HepG2 (cell line): ENCODE results near the gene RPUSD4. TPM values are rescaled to one million over a fixed set of nuclear protein-coding genes. Genes with fewer than 3 reads are reported as not detected.
A peak's percentile ranks its signal among the peaks of the same experiment; 100 is the strongest.

Source experiments
- ATRX ChIP-seq: sonication (generic); formaldehyde crosslinking; IDR thresholded peaks from 2 replicates; pipeline ENCODE4 v1.4.0; 2020; ENCODE audit warnings: missing genetic modification reagents, borderline replicate concordance
- CHD4 ChIP-seq: fragments of 200-600 bp; sonication (generic); IDR thresholded peaks from 2 replicates; pipeline ENCODE4 v1.7.0; 2017; ENCODE audit warnings: mild to moderate bottlenecking, low read length, borderline replicate concordance
- DNMT1 ChIP-seq: sonication (generic); formaldehyde crosslinking; IDR thresholded peaks from 2 replicates; pipeline ENCODE4 v1.5.1; 2020; ENCODE audit warnings: mild to moderate bottlenecking, missing genetic modification reagents
- FOXA1 ChIP-seq, 2 experiments: fragments of 450-650 bp in 1 of 2; sonication (generic) in 1 of 2; formaldehyde crosslinking in 1 of 2; IDR thresholded peaks; 2 replicates each; pipeline versions ENCODE4 v1.4.0 to v1.6.1; 2016 to 2020; ENCODE audit warnings: missing genetic modification reagents in 1 of 2
- HBP1 ChIP-seq: IDR thresholded peaks from 2 replicates; pipeline ENCODE4 v1.6.1; 2016; ENCODE audit warnings: low read depth, control low read depth
- HIVEP1 ChIP-seq: sonication (generic); formaldehyde crosslinking; IDR thresholded peaks from 2 replicates; pipeline ENCODE4 v1.4.0; 2020; ENCODE audit warnings: mild to moderate bottlenecking, missing genetic modification reagents
- JDP2 ChIP-seq: sonication (generic); formaldehyde crosslinking; IDR thresholded peaks from 2 replicates; pipeline ENCODE4 v1.8.1; 2022; ENCODE audit warnings: missing genetic modification reagents, borderline replicate concordance
- MED1 ChIP-seq: sonication (generic); formaldehyde crosslinking; IDR thresholded peaks from 2 replicates; pipeline ENCODE4 v1.4.0; 2020; ENCODE audit warnings: missing genetic modification reagents
- MTA1 ChIP-seq: sonication (generic); formaldehyde crosslinking; IDR thresholded peaks from 2 replicates; pipeline ENCODE4 v1.4.0; 2020; ENCODE audit warnings: missing genetic modification reagents, mild to moderate bottlenecking, borderline replicate concordance
- POLR2AphosphoS5 ChIP-seq: IDR thresholded peaks from 2 replicates; pipeline ENCODE4 v1.6.1; 2012; ENCODE audit warnings: low read depth, low read length
- REST ChIP-seq, 2 experiments: IDR thresholded peaks; 2 replicates each; pipeline ENCODE4 v1.6.1; 2011 to 2012; ENCODE audit warnings: low read length in 2 of 2, borderline replicate concordance in 1 of 2, low read depth in 1 of 2, mild to moderate bottlenecking in 1 of 2, moderate library complexity in 1 of 2
- TOE1 ChIP-seq: sonication (generic); formaldehyde crosslinking; IDR thresholded peaks from 2 replicates; pipeline ENCODE4 v1.4.0; 2020; ENCODE audit warnings: mild to moderate bottlenecking, missing genetic modification reagents
- ZFP82 ChIP-seq: sonication (generic); formaldehyde crosslinking; IDR thresholded peaks from 2 replicates; pipeline ENCODE4 v1.5.1; 2020; ENCODE audit warnings: mild to moderate bottlenecking, missing genetic modification reagents, borderline replicate concordance
- ZNF207 ChIP-seq: fragments of 450-650 bp; IDR thresholded peaks from 2 replicates; pipeline ENCODE4 v1.6.1; 2016; ENCODE audit warnings: antibody characterized with exemption, borderline replicate concordance
- ZNF451 ChIP-seq: sonication (generic); formaldehyde crosslinking; IDR thresholded peaks from 2 replicates; pipeline ENCODE4 v1.5.0; 2020; ENCODE audit warnings: mild to moderate bottlenecking, missing genetic modification reagents
- ZNF569 ChIP-seq: sonication (generic); formaldehyde crosslinking; IDR thresholded peaks from 2 replicates; pipeline ENCODE4 v1.5.0; 2020; ENCODE audit warnings: mild to moderate bottlenecking, missing genetic modification reagents, moderate library complexity, borderline replicate concordance
- ZNF782 ChIP-seq: sonication (generic); formaldehyde crosslinking; IDR thresholded peaks from 2 replicates; pipeline ENCODE4 v1.4.0; 2020; ENCODE audit warnings: missing genetic modification reagents, mild to moderate bottlenecking, borderline replicate concordance
- ZNF83 ChIP-seq: sonication (generic); formaldehyde crosslinking; IDR thresholded peaks from 2 replicates; pipeline ENCODE4 v1.4.0; 2020; ENCODE audit warnings: missing genetic modification reagents, mild to moderate bottlenecking, borderline replicate concordance
- polyA plus RNA-seq, 8 experiments: library from polyadenylated mRNA; depleted of rRNA in 3 of 8; stranded (reverse) in 7 of 8; unstranded in 1 of 8; fragments of >200 nt; fragmentation: Illumina TruSeq in 4 of 8; extraction: Trizol in 4 of 8; gene quantifications; 2 replicates each; pipeline versions ENCODE4 v1.2.1 to v1.2.3, GENCODE V29; 2011 to 2016; ENCODE audit warnings: low read depth in 4 of 8, missing spikeins in 1 of 8, mixed read lengths in 1 of 8; ENCODE audit not compliant: insufficient read depth in 1 of 8
- total RNA-seq, 5 experiments: library from RNA; depleted of rRNA; stranded (reverse); fragments of >200 nt; fragmentation: Illumina TruSeq; extraction: Trizol; gene quantifications; 2 replicates each; pipeline ENCODE4 v1.2.3, GENCODE V29; 2016; ENCODE audit warnings: low read depth in 1 of 5
- TF ChIP-seq, protein P1 (sequence below): sonication (generic); formaldehyde crosslinking; IDR thresholded peaks from 2 replicates; pipeline ENCODE4 v1.8.0; 2022; ENCODE audit warnings: missing genetic modification reagents, mild to moderate bottlenecking, moderate library complexity, borderline replicate concordance

The RPUSD4 gene
- total and polyA plus RNA-seq, 2 of the 13 experiments (the other 11 are each of a cell fraction or from before 2014, with no cell fraction given): 45.0 to 52.9 TPM

DNA sequence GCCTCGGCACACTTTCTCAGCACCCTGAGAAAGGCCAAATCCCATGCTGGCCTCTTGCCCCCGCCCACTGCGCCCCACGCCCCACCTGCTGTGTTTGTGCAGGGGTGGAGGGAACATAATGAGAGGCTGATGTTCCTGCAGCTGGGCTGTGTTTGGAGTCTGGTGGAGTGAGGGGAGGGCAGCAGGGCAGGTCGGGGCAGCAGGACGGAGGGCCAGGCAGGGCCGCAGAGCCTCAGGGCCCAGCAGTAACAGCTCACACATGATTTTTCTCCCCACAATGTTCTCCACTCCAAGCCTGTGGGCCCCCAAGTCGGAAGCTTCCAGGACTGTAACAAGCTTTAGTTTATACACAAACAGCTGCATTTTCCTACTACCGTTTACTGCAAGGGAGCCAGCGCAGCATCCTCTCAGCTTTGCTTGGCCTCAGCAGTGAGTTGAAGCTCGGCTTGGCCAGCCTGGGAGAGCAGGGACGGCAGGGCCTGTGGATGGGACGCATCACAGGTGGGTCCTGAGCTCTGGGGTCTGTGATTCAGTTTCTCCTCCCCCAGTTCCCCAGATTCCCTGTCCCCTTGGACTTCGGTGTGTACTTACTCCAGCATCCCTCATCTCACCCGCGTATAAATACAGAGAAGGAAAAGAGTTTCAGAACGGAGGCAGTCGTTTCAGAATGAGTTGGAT, 51.0 kb downstream of the RPUSD4 start (continued):
- TF ChIP-seq, protein P1, sequence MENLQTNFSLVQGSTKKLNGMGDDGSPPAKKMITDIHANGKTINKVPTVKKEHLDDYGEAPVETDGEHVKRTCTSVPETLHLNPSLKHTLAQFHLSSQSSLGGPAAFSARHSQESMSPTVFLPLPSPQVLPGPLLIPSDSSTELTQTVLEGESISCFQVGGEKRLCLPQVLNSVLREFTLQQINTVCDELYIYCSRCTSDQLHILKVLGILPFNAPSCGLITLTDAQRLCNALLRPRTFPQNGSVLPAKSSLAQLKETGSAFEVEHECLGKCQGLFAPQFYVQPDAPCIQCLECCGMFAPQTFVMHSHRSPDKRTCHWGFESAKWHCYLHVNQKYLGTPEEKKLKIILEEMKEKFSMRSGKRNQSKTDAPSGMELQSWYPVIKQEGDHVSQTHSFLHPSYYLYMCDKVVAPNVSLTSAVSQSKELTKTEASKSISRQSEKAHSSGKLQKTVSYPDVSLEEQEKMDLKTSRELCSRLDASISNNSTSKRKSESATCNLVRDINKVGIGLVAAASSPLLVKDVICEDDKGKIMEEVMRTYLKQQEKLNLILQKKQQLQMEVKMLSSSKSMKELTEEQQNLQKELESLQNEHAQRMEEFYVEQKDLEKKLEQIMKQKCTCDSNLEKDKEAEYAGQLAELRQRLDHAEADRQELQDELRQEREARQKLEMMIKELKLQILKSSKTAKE (CRISPR knock-in tag): 0 out of 2 replicates have a peak, but pooled peaks have one; percentile 39
- no peak for TF ChIP-seq TOE1 (CRISPR knock-in tag)
- no peak for TF ChIP-seq DNMT1 (CRISPR knock-in tag)
- no peak for TF ChIP-seq ZNF451
- TF ChIP-seq HIVEP1: no peak
- no peak for TF ChIP-seq ZNF569 (CRISPR knock-in tag)
- no peak for TF ChIP-seq MED1
- TF ChIP-seq MTA1 (CRISPR knock-in tag): no peak
- TF ChIP-seq ATRX (CRISPR knock-in tag): no peak
- no peak for TF ChIP-seq CHD4
- no peak for TF ChIP-seq JDP2 (CRISPR knock-in tag)
- no peak for TF ChIP-seq REST (IDR thresholded peaks at IDR 0.05; ENCODE audit: borderline replicate concordance in 1 of 2, low read depth in 1 of 2, low read length in 2 of 2)
- no peak for TF ChIP-seq ZFP82 (CRISPR knock-in tag)
- peak; percentile 37; the same call in 1 of the 2 replicates for TF ChIP-seq POLR2AphosphoS5
- TF ChIP-seq HBP1 (CRISPR knock-in tag): no peak
- TF ChIP-seq ZNF207: no peak
- no peak for TF ChIP-seq FOXA1 (IDR thresholded peaks at IDR 0.05)
- no peak for TF ChIP-seq FOXA1 (CRISPR knock-in tag; IDR thresholded peaks at IDR 0.05)
- no peak for TF ChIP-seq ZNF782 (CRISPR knock-in tag)
- TF ChIP-seq ZNF83 (CRISPR knock-in tag): no peak
